OCI-LY7 (cell line): Measurements from ENCODE around the gene BMPR1B. TPM values are rescaled to one million over a fixed set of nuclear protein-coding genes. Genes with fewer than 3 reads are reported as not detected.
"Not testable (repeated sequence)": the region's sequence is repeated elsewhere in the genome, so short reads cannot be mapped to it uniquely, and the experiment has no call there.

ENCODE experiments used
- BruUV-seq: library from RNA; stranded (reverse); fragments of 400-500 nt; replicated peaks from 2 replicates; lab custom pipeline; 2021; lab: Mats Ljungman, UMichigan
- CTCF ChIA-PET: fragments of 300-600 bp; sonication (Branson Sonifier 250); formaldehyde crosslinking; loops from one replicate; lab custom pipeline; 2022; ENCODE audit warnings: antibody characterized with exemption; ENCODE audit not compliant: unreplicated experiment; lab: Charles Lee
- POLR2A ChIA-PET: fragments of 300-600 bp; sonication (Branson Sonifier 250); formaldehyde crosslinking; loops from one replicate; lab custom pipeline; 2022; ENCODE audit warnings: antibody characterized with exemption; lab: Charles Lee
- DNase-seq: peaks from one replicate; pipeline ENCODE4 v3.0.0-alpha.2; 2015; ENCODE audit warnings: low spot score
- H2AFZ ChIP-seq: fragments of 200-600 bp; sonication (generic), shearing (Covaris generic); 2 replicates; pipeline ENCODE4 v1.6.1; 2014; ENCODE audit warnings: mild to moderate bottlenecking, antibody characterized with exemption, low read length, moderate library complexity
- H3K27ac ChIP-seq: fragments of 200-600 bp; sonication (generic); 2 replicates; pipeline ENCODE4 v1.5.1; 2014; ENCODE audit warnings: mixed run types, low read depth, mild to moderate bottlenecking, moderate library complexity, low read length, inconsistent platforms; ENCODE audit not compliant: poor library complexity, severe bottlenecking
- H3K36me3 ChIP-seq: fragments of 200-600 bp; sonication (generic); 2 replicates; pipeline ENCODE4 v1.6.1; 2014; ENCODE audit warnings: mild to moderate bottlenecking, antibody characterized with exemption, low read length, moderate library complexity, mixed read lengths; ENCODE audit not compliant: insufficient read depth
- H3K4me1 ChIP-seq: fragments of 200-600 bp; sonication (generic); 2 replicates; pipeline ENCODE4 v1.5.1; 2014; ENCODE audit warnings: mild to moderate bottlenecking, low read length; ENCODE audit not compliant: insufficient read depth, poor library complexity, severe bottlenecking
- H3K4me2 ChIP-seq: fragments of 200-600 bp; sonication (generic); 2 replicates; pipeline ENCODE4 v1.6.1; 2014; ENCODE audit warnings: mild to moderate bottlenecking, low read length
- H3K4me3 ChIP-seq: fragments of 200-600 bp; sonication (generic); 2 replicates; pipeline ENCODE4 v1.5.1; 2014; ENCODE audit warnings: mild to moderate bottlenecking, low read depth, low read length; ENCODE audit not compliant: poor library complexity, severe bottlenecking
- H3K79me2 ChIP-seq: fragments of 200-600 bp; sonication (generic); 2 replicates; pipeline ENCODE4 v1.6.1; 2016; ENCODE audit warnings: low read depth, mild to moderate bottlenecking, low read length, moderate library complexity, mixed read lengths; ENCODE audit not compliant: insufficient read depth
- H3K9me2 ChIP-seq: fragments of 200-600 bp; sonication (generic); 2 replicates; pipeline ENCODE4 v1.6.1; 2016; ENCODE audit warnings: mild to moderate bottlenecking, low read length, mixed read lengths; ENCODE audit not compliant: insufficient read depth
- H3K9me3 ChIP-seq: fragments of 200-600 bp; sonication (generic); 2 replicates; pipeline ENCODE4 v1.6.1; 2014; ENCODE audit warnings: mild to moderate bottlenecking, mixed run types, low read length, mixed read lengths
- H4K20me1 ChIP-seq: fragments of 200-600 bp; sonication (generic); 2 replicates; pipeline ENCODE4 v1.6.1; 2014; ENCODE audit warnings: mild to moderate bottlenecking, antibody characterized with exemption, low read length, moderate library complexity, mixed read lengths; ENCODE audit not compliant: insufficient read depth
- EZH2phosphoT487 ChIP-seq: fragments of 200-600 bp; sonication (generic); IDR thresholded peaks from 2 replicates; pipeline ENCODE4 v1.6.1; 2018; ENCODE audit warnings: low read depth, borderline replicate concordance, mild to moderate bottlenecking, mixed run types, antibody characterized with exemption, low read length, moderate library complexity, mixed read lengths
- intact Hi-C: fragments of 100-400 bp; cut with micrococcal nuclease; formaldehyde crosslinking; loops from one replicate; pipeline ENCODE4 v1.10.0; 2022; ENCODE audit not compliant: unreplicated experiment
- total RNA-seq, 2 experiments: library from RNA; depleted of rRNA in 1 of 2; stranded (reverse); fragments of >200 nt in 1 of 2; shearing (Covaris generic) in 1 of 2; gene quantifications; 2 replicates each; pipeline ENCODE4 v1.2.3, GENCODE V29; 2014 to 2022
- TF ChIP-seq, protein P1 (sequence below): fragments of 200-600 bp; sonication (generic); conservative IDR thresholded peaks from 2 replicates; pipeline ENCODE4 v1.5.1; 2014; ENCODE audit warnings: mild to moderate bottlenecking, antibody characterized with exemption, low read length, moderate library complexity, mixed read lengths

The BMPR1B gene
- total RNA-seq, 2 experiments from 2014 or later = not detected

- POLR2A ChIA-PET = no interaction called here
Observed at GRCh38 chr4:95129031-95129430, 371.3 kb downstream of the BMPR1B start.

GRCh38 chr4:95129821-95130311 lies 372.1 kb downstream of the BMPR1B start:
- BruUV-seq = no TSS peak

More at GRCh38 chr4:95129031-95129430, 371.3 kb downstream of the BMPR1B start:
- CTCF ChIA-PET = no interaction called here
- no peak overlapping the region for H2AFZ ChIP-seq
- H3K27ac ChIP-seq = no peak overlapping the region
- no peak overlapping the region for H3K4me2 ChIP-seq
- H3K4me1 ChIP-seq = no peaks in the 10 kb centered on the region
- no peaks in the 10 kb centered on the region for H3K9me3 ChIP-seq
- no peaks in the 10 kb centered on the region for H4K20me1 ChIP-seq
- intact Hi-C loops = no loop called here
- H3K9me2 ChIP-seq = no peaks in the 10 kb centered on the region
- H3K79me2 ChIP-seq = no peaks in the 10 kb centered on the region
- H3K36me3 ChIP-seq = no peaks in the 10 kb centered on the region
- H3K4me3 ChIP-seq = no peak overlapping the region
- no peak for TF ChIP-seq EZH2phosphoT487
- TF ChIP-seq, protein P1, sequence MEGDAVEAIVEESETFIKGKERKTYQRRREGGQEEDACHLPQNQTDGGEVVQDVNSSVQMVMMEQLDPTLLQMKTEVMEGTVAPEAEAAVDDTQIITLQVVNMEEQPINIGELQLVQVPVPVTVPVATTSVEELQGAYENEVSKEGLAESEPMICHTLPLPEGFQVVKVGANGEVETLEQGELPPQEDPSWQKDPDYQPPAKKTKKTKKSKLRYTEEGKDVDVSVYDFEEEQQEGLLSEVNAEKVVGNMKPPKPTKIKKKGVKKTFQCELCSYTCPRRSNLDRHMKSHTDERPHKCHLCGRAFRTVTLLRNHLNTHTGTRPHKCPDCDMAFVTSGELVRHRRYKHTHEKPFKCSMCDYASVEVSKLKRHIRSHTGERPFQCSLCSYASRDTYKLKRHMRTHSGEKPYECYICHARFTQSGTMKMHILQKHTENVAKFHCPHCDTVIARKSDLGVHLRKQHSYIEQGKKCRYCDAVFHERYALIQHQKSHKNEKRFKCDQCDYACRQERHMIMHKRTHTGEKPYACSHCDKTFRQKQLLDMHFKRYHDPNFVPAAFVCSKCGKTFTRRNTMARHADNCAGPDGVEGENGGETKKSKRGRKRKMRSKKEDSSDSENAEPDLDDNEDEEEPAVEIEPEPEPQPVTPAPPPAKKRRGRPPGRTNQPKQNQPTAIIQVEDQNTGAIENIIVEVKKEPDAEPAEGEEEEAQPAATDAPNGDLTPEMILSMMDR = no peak
- DNase-seq = no peak
- BruUV-seq = no TSS peak

DNA sequence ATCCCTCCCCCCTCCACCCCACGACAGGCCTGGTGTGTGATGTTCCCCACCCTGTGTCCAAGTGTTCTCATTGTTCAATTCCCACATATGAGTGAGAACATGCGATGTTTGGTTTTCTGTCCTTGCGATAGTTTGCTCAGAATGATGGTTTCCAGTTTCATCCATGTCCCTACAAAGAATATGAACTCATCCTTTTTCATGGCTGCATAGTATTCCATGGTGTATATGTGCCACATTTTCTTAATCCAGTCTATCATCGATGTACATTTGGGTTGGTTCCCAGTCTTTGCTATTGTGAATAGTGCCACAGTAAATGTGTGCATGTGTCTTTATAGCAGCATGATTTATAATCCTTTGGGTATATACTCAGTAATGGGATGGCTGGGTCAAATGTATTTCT lies 376.3 kb downstream of the BMPR1B start:
- H3K9me3 ChIP-seq, H3K4me2 ChIP-seq, H3K27ac ChIP-seq, intact Hi-C loops, H3K4me1 ChIP-seq, H4K20me1 ChIP-seq, H3K79me2 ChIP-seq, POLR2A ChIA-PET, DNase-seq, CTCF ChIA-PET, H3K36me3 ChIP-seq, H2AFZ ChIP-seq, BruUV-seq, H3K9me2 ChIP-seq, H3K4me3 ChIP-seq: not testable (repeated sequence)

More at GRCh38 chr4:95129821-95130311, 372.1 kb downstream of the BMPR1B start:
- H3K4me1 ChIP-seq = no peaks in the 10 kb centered on the region
- intact Hi-C loops = no loop called here
- H4K20me1 ChIP-seq = no peaks in the 10 kb centered on the region
- POLR2A ChIA-PET = interaction anchor here (0.7 kb wide), 1 partner anchor 25 kb away, joined by 3 read pairs; no protein-coding TSS in a partner anchor
- H3K4me2 ChIP-seq = no peak overlapping the region
- no peaks in the 10 kb centered on the region for H3K36me3 ChIP-seq
- TF ChIP-seq, protein P1 = no peak
- no peak for TF ChIP-seq EZH2phosphoT487
- no peaks in the 10 kb centered on the region for H3K9me2 ChIP-seq
- H3K9me3 ChIP-seq = no peaks in the 10 kb centered on the region
- no peak overlapping the region for H3K4me3 ChIP-seq
- no peak overlapping the region for H3K27ac ChIP-seq
- CTCF ChIA-PET = no interaction called here
- no peak for DNase-seq
- no peaks in the 10 kb centered on the region for H3K79me2 ChIP-seq
- no peak overlapping the region for H2AFZ ChIP-seq

- H2AFZ ChIP-seq, H3K27ac ChIP-seq, intact Hi-C loops, H3K79me2 ChIP-seq, H4K20me1 ChIP-seq, H3K4me1 ChIP-seq, H3K36me3 ChIP-seq, H3K4me2 ChIP-seq, POLR2A ChIA-PET, CTCF ChIA-PET, H3K9me3 ChIP-seq, H3K4me3 ChIP-seq, DNase-seq, H3K9me2 ChIP-seq, BruUV-seq: not testable (repeated sequence)
Observed at GRCh38 chr4:95139424-95139823, 381.7 kb downstream of the BMPR1B start.
